NCI-H2029 treated with DMSO at 0.1 percent for 48 hours (cell line): ENCODE data around the gene STAT4.

Source experiments
- DNase-seq: peaks from one replicate; lab custom pipeline; 2025; lab: John Stamatoyannopoulos, UW

The STAT4 gene

DNA sequence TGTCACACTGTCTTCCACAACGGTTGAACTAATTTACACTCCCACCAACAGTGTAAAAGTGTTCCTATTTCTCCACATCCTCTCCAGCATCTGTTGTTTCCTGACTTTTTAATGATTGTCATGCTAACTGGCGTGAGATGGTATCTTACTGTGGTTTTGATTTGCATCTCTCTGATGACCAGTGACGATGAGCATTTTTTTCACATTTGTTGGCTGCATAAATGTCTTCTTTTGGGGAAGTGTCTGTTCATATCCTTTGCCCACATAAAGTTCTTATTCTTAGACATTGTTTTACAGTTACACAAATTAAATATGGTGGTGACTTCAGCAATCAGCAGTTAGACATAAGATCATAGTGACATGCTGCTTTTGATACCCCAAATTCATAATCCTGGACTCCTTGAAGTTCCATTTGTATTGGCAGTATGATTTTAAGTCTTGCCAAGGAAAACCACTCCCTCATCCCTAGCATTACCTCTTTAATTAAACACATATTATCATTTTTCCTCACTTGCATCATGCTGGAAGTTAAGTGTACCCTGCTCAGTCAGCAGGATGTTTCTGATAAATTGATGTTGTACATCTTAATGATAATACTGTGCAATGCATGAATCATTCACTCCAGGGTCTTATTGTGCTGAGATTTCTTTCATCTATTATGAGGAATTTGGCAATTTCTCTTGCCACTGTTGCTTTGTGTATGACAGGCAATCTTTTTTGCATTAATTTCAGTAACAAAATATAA is 69.2 kb downstream of the STAT4 start:
- no peak for DNase-seq

DNA sequence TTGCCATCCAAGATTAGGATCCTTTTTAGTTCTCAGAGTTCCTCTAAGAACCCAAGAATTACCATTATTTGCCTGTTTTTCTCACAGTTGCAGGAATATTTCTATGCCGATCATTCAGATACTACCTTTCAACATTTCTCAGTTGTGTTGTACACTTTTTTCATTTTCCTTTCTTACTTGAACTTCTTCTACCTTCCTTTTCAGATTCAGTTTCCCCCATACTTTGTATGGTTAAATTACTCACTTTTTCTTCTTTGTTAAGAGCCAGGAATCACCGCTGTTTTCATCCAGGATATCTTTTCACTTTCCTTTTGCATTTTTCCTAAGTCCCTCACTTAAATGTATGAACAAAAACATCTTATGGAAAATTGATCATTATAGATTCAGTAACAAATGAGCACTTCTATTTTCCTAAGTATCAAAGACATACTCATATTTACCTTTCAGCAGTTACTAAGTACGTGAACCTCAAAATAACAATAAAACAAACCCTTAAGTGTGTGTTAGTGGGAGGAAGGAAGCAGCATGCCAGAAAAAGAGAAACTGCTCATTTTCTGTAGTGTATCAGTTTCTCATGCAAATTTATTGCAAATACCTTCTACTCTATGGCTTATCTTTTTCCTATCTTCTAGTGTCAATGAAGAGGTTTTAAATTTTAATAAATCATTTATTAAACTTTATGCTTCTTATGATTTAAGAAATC is 72.5 kb downstream of the STAT4 start:
- DNase-seq, result no peak

DNA sequence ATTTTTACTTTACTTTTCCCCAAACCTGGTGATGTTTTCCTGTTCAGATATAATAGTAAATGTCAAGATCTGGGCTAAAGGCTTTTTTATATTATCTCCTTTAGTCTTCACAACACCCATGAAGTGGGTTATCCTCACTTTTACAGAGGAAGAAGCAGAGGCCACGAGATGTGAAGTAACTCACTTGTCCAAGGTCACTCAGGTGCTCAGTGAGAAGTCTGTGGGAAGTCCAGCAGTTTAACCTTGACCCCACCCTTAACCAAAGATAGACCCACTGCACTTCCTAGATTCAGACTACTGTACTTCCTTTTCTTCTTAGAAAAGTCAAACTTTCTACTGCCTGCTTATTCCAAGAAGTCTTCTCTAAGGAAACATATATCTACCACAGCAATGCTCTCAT is 80.5 kb downstream of the STAT4 start:
- DNase-seq, result no peak

DNA sequence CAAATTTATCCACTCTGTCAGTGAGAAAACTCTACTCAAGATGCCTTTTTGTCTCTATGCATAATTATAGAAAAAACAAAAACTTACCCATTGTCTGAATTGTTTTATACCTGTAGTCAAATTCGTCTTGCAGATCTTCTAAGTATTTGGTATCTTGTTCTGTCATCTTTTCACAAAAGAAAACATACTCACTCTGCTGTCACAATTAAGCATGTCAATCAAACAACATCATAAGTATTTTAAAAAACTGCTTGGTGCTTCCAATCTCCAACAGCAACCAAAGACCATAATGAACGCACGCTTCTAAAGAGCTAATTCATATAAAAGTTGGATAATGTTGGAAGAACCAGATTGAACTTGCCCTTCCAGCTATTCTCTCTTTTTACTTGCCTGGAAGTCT is 81.2 kb downstream of the STAT4 start:
- DNase-seq, result no peak

DNA sequence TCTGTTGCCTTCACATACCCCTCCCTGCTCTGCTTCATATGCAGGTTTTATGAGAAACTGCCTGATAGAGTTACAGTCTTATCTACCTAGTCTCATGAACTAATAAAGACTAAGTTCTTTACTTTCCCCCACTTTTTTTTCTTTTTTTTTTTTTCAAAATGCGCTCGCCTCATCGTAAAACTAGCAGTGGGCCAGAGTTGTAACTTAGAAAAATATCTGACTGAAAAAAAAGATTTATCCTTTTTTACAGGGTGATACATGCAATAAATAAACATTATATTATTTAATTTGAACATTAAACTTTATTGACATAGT is 83.9 kb downstream of the STAT4 start:
- DNase-seq, result no peak

DNA sequence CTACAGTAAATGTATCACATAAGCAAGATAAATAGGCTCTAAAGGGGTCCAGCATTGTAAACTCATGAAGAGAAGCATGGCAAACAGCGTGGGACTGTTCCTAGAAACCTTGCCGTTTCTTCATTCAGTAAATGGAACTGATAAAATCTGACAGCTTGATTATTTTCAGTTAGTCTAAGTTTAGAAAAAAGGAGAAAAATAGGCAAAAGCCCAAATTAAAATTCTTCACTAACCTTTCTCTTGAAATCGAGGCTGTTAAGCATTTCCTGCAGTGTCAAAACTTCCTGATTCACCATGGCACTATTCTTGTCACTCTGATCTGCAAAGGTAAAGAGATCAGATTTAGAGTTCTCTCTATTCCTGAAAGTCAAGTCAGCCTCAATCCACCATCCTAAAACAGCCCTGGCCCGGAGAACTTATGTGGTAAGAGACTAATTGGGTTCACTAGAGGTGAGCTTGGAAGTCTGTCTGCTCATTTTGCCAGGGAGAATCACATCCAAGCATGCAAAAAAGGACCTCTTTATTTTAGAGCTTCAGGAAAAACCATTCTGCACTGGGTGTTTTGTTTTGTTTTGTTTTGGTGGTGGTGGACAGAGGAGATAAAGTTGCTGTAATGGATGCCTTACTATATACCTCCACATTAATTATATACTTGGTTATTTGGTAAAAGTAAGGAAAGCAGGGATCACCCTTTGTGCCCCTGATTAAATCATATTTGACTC is 84.4 kb downstream of the STAT4 start:
- no peak for DNase-seq

DNA sequence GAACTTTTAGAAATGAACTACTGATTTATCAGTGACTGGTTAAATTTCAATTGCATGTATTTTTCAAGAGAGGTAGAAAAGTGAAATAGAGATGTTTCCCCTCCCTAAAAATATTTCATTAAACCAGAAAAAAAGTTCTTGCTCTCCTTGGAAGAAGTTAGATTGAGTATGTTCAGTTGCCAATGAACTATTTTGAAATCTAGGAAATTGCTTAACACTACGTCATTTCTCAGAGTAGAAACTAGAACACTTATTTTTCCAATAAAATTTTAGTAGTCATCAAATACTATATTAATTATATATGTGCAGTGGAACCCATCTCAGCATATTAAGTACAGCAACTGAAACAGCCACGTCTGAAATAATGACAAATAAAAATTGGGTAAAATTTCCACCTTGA is 85.0 kb downstream of the STAT4 start:
- DNase-seq, result no peak

DNA sequence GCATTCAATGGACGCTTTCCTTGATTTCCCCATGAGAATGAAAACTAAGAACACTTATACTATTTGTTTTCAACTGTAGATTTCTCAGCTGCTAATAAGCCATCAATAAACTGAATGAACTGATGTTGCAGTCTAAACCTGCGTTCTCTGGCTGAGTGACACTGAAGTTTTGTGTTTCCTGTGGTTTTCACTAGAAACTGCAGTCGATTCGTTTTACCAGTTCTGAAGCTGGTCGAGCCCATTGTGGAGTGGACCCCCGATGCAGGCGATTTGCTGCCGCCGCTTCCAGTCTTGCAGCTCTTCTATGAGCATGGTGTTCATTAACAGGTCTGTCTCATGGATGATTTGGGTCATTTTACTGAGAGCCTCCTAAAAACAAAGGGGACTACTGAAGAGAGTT is 86.2 kb downstream of the STAT4 start:
- DNase-seq, result no peak

DNA sequence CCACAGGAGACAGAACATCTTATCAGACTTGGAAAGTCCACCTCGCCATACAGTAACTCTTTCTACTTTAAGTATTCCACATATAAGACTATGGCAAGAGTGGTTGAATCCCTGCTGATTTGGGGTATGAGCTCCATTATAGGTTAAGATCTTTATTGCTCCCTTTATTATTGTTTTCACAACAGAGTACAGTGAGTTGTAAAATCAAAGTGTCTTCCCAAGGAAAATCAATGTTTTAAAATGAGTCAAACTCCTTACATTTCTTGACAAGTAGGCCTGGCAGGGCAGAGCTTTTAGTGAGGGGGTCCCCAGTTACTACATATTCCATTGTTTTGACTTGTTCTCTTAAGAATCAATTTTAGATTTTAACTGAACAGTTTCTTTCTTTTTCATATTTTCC is 87.2 kb downstream of the STAT4 start:
- DNase-seq, result no peak

DNA sequence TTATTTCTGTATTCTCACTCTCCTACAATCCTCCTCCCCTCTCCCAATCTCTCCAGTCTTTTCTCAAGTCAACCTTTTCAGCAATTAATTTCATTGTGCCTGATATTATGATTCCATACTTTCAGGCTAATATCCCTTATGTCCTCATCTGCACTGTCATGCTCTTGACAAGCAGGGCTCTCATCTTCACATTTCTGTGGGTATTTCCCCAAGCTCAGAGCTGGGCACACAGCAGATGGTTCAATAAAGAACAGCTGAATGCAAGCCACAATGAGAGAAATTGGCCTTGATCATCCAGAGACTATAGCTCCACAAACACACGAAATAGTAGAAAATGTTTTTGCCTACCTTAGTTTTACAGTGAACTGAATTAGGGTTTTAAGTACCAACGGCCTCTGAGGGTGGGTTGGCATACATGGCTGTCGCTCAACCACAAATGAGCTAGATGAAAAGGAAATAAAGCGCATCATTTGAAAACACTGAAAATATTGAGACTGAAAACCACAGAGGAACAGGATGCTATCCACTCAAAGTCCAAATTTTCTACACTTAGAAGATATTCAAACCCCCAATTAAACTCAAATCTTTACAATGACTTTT is 89.3 kb downstream of the STAT4 start:
- DNase-seq, result no peak

DNA sequence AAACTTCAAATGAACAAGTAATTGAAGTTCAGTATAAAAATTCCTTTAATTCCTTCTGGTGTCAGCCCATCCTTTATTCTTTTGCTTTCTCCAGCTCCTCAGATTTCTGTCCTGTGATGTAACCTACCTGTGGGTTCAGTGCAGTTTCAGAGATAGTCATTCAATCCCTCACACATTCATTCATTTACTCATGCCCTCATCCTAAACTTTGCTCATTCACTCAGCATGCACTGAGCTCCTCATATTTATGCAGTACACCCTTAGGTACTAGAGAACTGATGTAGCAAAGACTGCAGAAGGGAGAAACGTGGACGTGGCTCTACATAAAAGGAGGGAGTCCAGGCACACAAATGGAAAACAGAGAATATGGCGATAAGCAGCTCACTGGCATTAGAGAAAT is 91.5 kb downstream of the STAT4 start:
- DNase-seq, result no peak

DNA sequence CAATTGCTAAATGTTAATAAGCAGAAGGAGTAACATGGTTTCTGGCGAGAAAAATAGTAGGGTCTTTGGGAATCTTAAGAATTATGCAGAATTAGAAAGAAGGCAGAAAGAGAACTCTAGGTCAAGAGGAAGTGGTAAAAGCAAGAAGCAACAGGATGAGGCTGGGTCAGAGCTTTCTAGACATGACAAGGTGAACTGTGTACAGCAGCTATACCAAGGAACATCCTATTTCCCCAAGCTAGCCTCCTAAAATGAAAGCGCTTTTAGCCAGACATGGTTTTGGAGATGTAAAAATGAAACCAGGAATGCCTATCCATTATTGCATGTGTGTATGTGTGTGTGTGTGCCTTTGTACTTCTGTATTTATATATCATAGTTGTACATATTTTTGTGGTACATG is 94.6 kb downstream of the STAT4 start:
- no peak for DNase-seq

DNA sequence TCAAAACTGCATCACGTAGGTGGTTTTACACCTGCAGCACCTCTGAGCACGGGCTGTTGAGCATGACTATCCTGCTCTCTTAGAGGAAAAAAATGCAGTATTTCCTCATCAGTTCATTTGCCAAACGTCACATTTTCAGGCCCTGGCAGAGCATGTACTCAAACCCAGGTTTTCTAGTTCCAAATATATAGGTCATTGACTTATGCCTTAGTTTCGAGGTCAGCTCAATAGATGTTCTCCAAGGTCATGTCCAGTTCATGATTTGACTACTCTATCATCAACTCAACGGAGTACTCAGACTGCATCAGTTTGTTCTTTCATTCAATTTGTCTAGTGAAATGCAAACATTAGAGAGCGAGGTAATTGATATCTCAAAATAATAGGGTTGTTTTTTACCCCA is 97.5 kb downstream of the STAT4 start:
- DNase-seq, result no peak

DNA sequence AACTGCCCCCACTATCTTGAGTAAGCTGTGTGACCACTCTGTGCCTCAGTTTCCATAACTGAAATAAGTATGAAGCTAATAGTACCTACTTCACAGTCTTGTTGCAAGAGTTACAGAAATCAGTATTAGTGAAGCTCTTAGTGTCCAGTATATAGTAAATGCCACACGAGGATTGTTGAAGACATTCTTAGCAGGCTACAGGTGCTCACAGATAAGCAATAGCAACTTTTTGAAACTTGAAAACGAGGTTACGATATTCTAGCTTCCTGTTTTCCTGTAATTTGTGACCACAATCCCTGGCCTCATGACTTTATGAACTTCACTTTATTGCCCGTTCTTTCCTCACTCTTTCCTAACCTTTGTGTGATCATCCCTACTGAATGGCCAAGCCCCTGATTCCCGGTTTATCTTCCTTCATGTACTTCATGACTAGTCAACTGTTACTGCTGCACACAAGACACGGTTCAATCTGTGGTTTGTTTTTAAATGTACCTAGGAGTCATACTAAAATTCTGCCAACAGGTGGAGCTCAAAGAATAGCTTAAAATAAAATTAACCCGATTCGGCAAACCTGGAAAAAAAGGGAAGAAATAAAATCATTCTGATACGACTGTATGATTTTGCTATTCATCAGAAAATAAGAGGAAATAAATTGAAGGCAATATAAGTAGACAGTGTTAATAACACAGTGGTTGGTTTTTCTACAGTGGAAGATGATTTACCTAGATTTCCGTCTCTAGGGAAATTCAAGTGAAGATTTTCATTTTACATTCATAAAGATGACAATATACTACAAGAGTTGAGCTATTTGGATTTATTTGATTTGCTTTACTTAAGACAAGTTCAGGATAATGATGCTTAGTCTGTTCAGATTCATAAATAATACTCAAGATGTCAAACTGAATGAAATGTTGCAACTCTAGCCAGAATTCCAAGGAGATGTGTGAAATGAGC is 98.7 kb downstream of the STAT4 start:
- DNase-seq, result peak; percentile 32

DNA sequence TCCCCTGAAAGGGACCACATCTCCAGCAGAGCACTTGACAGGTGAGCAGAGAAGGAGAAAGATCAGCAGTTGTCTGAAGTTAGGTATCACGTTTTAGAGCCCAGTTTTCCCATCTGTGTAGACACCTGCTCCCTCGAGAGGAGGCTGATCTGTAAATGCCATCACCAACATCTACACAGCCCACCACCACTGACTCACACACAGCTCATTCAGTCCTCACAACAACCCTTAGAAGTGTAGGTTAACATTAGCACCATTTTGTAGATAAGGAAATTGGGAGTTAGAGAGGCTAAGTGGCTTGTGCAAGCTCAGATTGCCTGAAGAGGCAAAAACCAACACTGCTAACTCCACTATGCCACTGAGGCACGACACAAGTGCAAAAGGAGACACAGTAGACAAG is 99.6 kb downstream of the STAT4 start:
- no peak for DNase-seq

DNA sequence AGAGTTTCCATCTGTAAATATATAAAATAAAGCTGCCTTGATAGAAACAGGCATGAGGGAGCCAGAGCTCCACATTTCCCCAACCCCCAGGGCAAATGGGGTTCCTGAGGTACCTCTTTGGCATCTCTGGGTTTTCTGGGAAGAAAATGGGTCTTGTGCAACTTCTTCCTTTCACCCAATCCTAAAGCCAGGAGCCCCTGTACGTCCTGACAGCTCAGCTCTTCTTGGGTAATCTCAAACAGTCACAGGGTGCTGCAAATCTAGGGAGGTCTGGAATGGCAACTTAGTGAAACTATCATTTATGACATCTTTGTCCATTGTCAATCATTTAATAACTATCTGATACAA is 100.2 kb downstream of the STAT4 start:
- DNase-seq, result no peak

DNA sequence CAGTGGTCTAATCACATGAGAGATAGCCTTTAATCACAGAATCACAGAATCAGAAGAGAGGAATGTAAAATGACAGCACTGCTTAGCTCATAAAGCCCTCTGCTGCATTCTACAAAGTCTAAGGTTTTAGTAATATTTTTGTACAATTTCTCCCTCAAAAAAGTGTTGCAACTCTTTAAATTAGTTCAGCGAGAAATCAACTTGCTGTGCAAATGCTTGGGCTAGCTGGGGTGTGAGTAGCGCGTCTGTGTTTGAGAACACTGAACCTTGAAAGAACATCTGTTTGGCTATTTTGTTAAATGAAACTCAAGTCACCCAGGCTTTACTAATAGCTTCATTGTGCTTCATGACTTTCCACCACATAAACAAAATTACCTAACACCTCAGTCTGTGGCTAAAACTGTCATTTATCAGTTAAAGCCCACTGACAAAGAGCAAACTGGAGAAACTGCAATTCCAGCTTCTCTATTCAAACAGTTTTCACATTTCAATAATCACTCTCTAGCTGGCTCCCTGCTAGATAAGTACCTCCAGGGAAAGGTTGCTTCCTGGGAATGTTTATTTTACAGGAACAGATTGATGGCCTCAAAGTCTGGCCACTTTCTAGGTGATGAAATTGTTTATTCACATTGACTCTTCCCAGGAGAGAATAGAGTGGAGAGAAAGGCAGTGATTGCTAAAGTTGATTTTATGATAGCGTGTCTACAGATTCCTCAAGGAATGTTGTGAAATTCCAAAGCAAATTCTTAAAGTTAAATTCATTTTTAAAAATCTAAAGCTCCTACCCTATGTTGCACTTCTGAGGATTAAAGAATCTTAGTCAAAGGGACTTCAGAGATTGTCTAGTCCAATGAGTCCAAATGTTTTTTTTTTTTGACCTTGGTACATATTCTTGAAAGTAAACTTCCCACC is 100.8 kb downstream of the STAT4 start:
- DNase-seq, result no peak

DNA sequence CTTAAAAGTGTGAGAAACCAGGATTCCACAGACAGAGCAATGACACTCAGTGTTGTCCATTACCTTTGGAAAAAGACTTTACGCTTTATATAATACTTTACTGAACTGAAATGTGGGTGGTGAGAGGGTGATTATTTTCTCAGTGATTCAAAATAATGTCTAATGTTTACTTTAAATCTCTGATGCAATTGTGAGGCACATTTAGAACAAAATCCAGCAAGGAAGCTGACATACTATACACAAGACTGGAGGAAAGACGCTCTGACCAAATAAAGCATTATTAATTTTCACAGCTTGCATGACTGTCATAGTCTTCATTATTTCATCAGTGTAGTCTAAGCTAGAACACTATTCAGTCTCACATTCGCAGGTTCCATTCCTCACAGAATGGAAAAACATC is 102.7 kb downstream of the STAT4 start:
- no peak for DNase-seq

DNA sequence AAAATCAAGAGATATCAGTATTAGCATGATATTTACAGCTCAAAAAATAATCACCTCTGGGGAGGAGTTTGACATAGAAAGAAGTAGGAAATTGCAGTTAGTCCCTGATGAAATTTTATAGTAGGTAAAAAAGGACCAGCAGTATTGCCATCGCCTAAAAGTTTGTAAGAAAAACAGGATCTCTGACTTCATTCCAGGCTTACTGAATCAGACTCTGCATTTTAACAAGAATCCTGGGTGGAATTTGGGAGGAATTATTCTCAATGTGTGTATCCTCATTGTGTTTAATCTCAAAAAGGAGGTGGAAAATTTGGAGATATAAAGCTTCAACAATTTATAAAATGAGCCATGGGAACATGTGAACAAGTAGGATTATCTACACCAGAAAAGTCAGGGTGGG is 105.7 kb downstream of the STAT4 start:
- DNase-seq, result no peak

DNA sequence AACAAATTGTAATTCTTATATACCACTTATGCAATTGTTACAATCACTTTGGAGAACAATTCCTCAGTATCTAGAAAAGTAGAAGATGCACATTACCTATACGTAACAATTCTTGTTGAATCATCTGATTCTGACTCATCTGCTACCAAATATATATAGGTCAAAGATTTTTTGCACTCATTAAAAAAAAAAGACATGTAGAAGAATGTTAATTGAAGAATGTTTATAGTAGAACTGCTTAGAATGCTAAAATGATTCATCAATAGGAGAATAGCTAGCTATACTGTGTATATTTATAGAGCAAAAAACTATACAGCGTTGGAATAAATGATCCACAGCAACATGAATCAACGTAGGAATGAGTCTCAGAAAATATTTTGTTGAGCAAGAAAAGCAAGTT is 107.4 kb downstream of the STAT4 start:
- DNase-seq, result no peak
